Activated T-helper 17 cell treated with anti-CD3 and anti-CD28 coated beads, Interleukin-2, amount 50 U/mL, for 72 hours (primary cell): ENCODE data around the gene LRRIQ1. TPM values are rescaled to one million over a fixed set of nuclear protein-coding genes. Genes with fewer than 3 reads are reported as not detected.
"Not testable (repeated sequence)": the region's sequence is repeated elsewhere in the genome, so short reads cannot be mapped to it uniquely, and the experiment has no call there.

ENCODE experiments used
- ATAC-seq: fragments of 150-1000 bp; cut with Tn5 transposase; replicated peaks from 2 replicates; pipeline ENCODE4 v1.10.0; 2021; ENCODE audit warnings: mild to moderate bottlenecking, moderate library complexity
- H3K27ac Mint-ChIP-seq: one replicate; pipeline ENCODE4 v1.8.0; 2022; ENCODE audit warnings: mixed read lengths
- H3K27me3 Mint-ChIP-seq: one replicate; pipeline ENCODE4 v1.8.0; 2022; ENCODE audit warnings: mixed read lengths
- H3K36me3 Mint-ChIP-seq: one replicate; pipeline ENCODE4 v1.8.0; 2022; ENCODE audit warnings: low read depth, mild to moderate bottlenecking, mixed read lengths
- H3K4me1 Mint-ChIP-seq: one replicate; pipeline ENCODE4 v1.8.0; 2022; ENCODE audit warnings: mixed read lengths
- H3K4me3 Mint-ChIP-seq: one replicate; pipeline ENCODE4 v1.8.0; 2022; ENCODE audit warnings: mild to moderate bottlenecking, mixed read lengths
- H3K9me3 Mint-ChIP-seq: one replicate; pipeline ENCODE4 v1.8.0; 2022; ENCODE audit warnings: mixed read lengths
- total RNA-seq, 2 donors: library from RNA; stranded (reverse); gene quantifications; one replicate each; pipeline ENCODE4 v1.2.3, GENCODE V29; 2022

Gene LRRIQ1
- total RNA-seq, 2 donors from 2014 or later: not detected

DNA sequence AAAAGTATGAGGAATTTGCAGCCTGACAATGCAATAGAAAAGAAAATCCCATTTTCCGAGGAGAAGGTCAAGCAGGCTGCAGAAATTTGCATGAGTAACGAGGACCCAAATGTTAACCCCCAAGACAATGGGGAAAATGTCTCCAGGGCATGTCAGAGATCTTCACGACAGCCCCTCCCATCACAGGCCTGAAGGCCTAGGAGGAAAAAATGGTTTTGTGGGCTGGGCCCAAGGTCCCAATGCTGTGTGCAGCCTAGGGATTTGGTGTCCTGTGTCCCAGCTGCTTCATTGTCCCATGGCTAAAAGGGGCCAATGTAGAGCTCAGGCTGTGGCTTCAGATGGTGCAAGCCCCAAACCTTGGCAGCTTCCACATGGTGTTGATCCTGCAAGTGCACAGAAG lies 167.7 kb downstream of the LRRIQ1 start:
- not testable (repeated sequence) for ATAC-seq, H3K36me3 Mint-ChIP-seq, H3K4me3 Mint-ChIP-seq, H3K27ac Mint-ChIP-seq, H3K27me3 Mint-ChIP-seq, H3K4me1 Mint-ChIP-seq
- peaks cover 32% of the 10 kb centered on the region for H3K9me3 Mint-ChIP-seq

DNA sequence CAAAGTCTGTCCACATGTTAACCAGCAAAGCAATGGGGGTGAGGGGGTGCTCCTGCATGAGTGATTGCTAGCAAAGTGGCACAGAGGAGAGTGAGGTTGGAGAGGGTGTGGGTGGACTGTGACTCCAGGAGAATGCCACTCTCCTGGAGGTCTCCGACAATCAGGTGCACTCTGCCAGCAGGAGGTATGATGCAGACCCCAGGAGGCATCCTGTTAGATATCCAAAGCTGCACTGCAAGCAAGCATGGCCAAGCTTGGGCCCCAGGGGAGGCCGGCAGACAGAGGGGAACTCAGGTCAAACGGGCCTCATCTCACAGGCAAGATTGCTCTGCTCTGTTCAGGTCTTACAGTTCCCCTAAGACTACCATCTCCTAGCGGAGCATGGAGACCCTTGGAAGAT lies 170.4 kb downstream of the LRRIQ1 start:
- Mint-ChIP-seq H3K36me3 (no peaks in the 10 kb centered on the region), H3K27me3 (no peaks in the 10 kb centered on the region), H3K4me1 (no peaks in the 10 kb centered on the region), H3K27ac (no peak overlapping the region), H3K4me3 (no peak overlapping the region), H3K9me3 (peaks cover 25% of the 10 kb centered on the region)
- no peak for ATAC-seq

GRCh38 chr12:85224339-85224738 lies 188.2 kb downstream of the LRRIQ1 start:
- not testable (repeated sequence) for ATAC-seq, H3K27ac Mint-ChIP-seq

GRCh38 chr12:85225501-85225900 lies 189.3 kb downstream of the LRRIQ1 start:
- Mint-ChIP-seq H3K36me3 (no peaks in the 10 kb centered on the region), H3K27me3 (no peaks in the 10 kb centered on the region), H3K4me1 (no peaks in the 10 kb centered on the region), H3K9me3 (peaks cover 20% of the 10 kb centered on the region), H3K27ac (no peak overlapping the region), H3K4me3 (no peak overlapping the region)
- ATAC-seq: no peak

More at GRCh38 chr12:85224339-85224738, 188.2 kb downstream of the LRRIQ1 start:
- not testable (repeated sequence) for H3K4me3 Mint-ChIP-seq, H3K4me1 Mint-ChIP-seq, H3K36me3 Mint-ChIP-seq, H3K27me3 Mint-ChIP-seq
- peaks cover 20% of the 10 kb centered on the region for H3K9me3 Mint-ChIP-seq

DNA sequence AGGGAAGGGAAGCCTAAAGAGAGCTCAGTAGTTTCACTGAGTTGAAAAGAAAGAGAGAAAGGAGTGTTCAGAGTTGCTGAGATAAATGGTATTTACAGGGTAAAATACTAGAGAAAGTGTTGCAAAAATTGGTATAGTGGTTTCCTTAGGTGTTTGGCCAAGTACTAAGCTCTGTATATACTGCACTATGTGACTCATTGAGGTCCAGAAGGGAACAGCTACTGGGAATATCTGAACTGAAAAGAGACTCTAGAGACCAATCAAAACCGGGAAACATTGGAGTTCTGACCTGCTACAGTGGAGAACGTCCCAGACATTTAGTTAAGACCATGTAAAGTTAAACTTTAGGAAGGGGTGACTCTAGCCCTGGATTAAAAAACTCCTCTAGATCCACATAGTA lies 201.2 kb downstream of the LRRIQ1 start:
- H3K27me3 Mint-ChIP-seq: no peaks in the 10 kb centered on the region
- no peaks in the 10 kb centered on the region for H3K4me1 Mint-ChIP-seq
- ATAC-seq: no peak
- no peaks in the 10 kb centered on the region for H3K9me3 Mint-ChIP-seq
- no peak overlapping the region for H3K4me3 Mint-ChIP-seq
- H3K27ac Mint-ChIP-seq: no peak overlapping the region
- H3K36me3 Mint-ChIP-seq: no peaks in the 10 kb centered on the region

GRCh38 chr12:85244561-85244960 lies 208.4 kb downstream of the LRRIQ1 start:
- Mint-ChIP-seq H3K36me3 (no peaks in the 10 kb centered on the region), H3K9me3 (peaks cover 4% of the 10 kb centered on the region), H3K4me3 (no peak overlapping the region), H3K27me3 (no peaks in the 10 kb centered on the region), H3K27ac (no peak overlapping the region), H3K4me1 (no peaks in the 10 kb centered on the region)
- no peak for ATAC-seq

- Mint-ChIP-seq H3K27me3 (no peaks in the 10 kb centered on the region), H3K27ac (no peak overlapping the region), H3K4me1 (no peaks in the 10 kb centered on the region), H3K9me3 (peaks cover 4% of the 10 kb centered on the region), H3K4me3 (no peak overlapping the region), H3K36me3 (no peaks in the 10 kb centered on the region)
- ATAC-seq: no peak
Observed at GRCh38 chr12:85253853-85254252, 217.7 kb downstream of the LRRIQ1 start.

DNA sequence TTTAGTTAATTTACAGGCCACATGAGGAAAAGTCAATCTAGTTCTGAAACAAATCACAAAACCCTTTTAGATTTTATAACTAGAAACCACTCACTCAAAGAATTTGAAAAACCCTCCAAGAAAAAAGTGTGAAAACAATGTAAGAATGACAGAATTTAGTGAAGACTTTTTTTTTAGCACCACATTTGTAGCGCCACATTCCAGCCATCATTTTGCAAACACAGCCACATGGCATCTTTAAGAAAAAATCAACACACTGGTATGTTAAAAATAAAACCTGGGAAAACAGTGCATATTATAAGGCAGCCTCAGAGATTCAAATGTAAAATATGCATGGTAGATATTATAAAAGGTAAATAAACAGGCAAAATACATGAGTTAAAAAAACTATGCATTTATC lies 221.5 kb downstream of the LRRIQ1 start:
- no peaks in the 10 kb centered on the region for H3K36me3 Mint-ChIP-seq
- no peak for ATAC-seq
- H3K9me3 Mint-ChIP-seq: no peaks in the 10 kb centered on the region
- H3K4me1 Mint-ChIP-seq: no peaks in the 10 kb centered on the region
- H3K4me3 Mint-ChIP-seq: no peak overlapping the region
- H3K27me3 Mint-ChIP-seq: no peaks in the 10 kb centered on the region
- no peak overlapping the region for H3K27ac Mint-ChIP-seq

DNA sequence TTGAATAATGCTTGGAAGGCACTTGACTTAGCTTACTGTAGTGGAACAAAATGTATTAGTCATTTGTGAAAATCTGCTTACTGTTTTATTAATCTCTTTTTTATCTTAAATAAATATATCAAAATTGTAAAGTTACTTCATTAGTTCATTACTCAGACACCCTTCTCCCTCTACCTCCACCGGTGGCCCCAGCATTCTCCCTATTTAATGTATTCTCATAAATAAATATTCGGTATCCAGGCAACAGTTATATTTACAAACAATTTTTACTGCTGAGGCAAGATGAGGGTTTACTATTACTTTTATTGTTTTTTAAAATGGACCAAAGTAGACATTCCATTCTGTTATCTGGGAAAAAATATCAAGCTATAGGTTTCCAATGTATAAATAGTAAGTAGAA lies 224.3 kb downstream of the LRRIQ1 start:
- no peaks in the 10 kb centered on the region for H3K27me3 Mint-ChIP-seq
- no peaks in the 10 kb centered on the region for H3K9me3 Mint-ChIP-seq
- no peaks in the 10 kb centered on the region for H3K4me1 Mint-ChIP-seq
- no peak for ATAC-seq
- no peak overlapping the region for H3K27ac Mint-ChIP-seq
- H3K36me3 Mint-ChIP-seq: no peaks in the 10 kb centered on the region
- no peak overlapping the region for H3K4me3 Mint-ChIP-seq

DNA sequence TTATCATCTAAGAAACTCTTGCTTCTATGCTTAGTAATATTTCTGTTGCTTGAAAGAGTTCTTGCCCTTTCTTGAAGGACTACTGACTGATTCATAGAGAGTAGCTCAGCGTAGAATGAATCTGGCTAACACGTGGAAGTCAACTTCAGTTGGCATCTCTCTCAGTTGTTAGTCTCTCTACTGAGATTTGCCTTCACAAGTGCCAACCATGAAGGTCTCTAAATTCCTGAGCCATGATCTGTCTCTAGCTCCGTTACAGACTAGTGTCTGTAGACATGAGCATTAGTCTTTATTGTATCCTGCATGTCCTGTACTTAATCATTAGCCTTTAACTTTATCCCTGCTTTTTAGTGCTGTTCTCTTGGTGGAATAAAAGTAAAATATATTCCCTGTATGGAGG lies 224.7 kb downstream of the LRRIQ1 start:
- H3K36me3 Mint-ChIP-seq: no peaks in the 10 kb centered on the region
- no peak overlapping the region for H3K27ac Mint-ChIP-seq
- no peak overlapping the region for H3K4me3 Mint-ChIP-seq
- no peaks in the 10 kb centered on the region for H3K27me3 Mint-ChIP-seq
- ATAC-seq: no peak
- H3K4me1 Mint-ChIP-seq: no peaks in the 10 kb centered on the region
- no peaks in the 10 kb centered on the region for H3K9me3 Mint-ChIP-seq

DNA sequence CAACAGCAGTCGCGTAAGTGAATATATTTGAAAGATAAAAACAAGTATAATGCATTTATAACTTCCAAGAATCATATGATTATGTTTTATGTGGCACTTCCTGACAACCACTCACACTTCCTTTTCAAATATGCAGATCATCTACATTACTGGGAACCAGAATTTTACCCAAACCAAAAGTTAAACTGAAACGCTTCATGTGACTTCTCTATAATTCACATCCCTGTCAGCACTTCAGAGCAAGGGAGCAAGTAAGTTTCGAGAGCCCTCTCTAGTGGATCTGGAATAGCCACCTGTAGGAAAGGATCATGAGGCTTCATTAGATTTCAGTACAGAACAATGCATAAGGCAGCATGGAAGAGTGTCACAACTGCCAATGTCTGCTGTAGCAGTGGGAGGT lies 230.2 kb downstream of the LRRIQ1 start:
- no peaks in the 10 kb centered on the region for H3K9me3 Mint-ChIP-seq
- H3K4me3 Mint-ChIP-seq: no peak overlapping the region
- no peaks in the 10 kb centered on the region for H3K4me1 Mint-ChIP-seq
- no peaks in the 10 kb centered on the region for H3K36me3 Mint-ChIP-seq
- ATAC-seq: no peak
- H3K27me3 Mint-ChIP-seq: no peaks in the 10 kb centered on the region
- no peak overlapping the region for H3K27ac Mint-ChIP-seq

DNA sequence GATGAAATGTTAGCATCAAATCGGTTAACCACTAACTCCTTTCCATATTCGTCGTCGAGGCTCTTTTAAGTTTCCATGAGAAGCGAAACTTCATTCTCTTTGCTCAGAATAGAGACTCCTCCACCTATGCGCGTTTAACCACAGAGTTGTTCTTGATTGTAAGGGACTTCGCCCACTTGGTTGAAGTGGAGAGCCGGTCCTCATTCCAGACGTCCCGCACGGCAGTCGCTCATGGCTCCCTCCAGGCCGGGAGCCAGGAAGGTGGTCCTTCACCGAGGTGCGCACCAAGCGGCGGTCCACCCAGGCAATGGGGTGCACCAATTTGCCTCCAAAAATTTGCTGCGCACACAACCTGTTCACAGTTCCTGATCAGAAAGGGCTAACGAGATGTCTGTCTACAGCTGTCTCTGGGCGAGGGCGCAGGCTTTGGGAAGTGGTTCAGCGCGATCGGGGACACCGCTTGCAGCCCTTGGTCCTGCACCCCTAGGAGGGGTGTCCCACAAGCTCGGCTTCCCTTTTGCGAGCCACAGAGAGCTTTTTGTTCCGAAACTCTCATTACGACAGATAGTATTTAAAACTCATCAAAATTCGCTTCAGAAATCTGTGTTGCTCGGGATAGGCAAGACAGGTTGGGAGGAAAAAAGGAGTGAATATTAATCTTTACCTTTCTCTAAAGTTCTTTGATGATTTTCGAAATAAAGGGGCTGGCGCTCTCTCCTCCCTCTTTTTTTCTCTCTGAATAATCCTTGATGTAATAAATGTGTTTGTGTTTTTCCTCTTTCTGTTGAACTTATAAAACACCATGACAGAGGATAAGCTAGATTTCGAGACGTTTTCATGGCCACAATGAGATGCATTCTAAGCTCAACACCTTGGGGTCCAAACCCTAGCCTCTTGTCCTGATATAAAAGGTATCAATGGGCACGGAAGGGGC lies 237.5 kb downstream of the LRRIQ1 start:
- peaks cover 30% of the 10 kb centered on the region for H3K27me3 Mint-ChIP-seq
- ATAC-seq: no peak
- no peak overlapping the region for H3K27ac Mint-ChIP-seq
- H3K9me3 Mint-ChIP-seq: no peaks in the 10 kb centered on the region
- H3K4me1 Mint-ChIP-seq: no peaks in the 10 kb centered on the region
- H3K36me3 Mint-ChIP-seq: no peaks in the 10 kb centered on the region
- H3K4me3 Mint-ChIP-seq: no peak overlapping the region

DNA sequence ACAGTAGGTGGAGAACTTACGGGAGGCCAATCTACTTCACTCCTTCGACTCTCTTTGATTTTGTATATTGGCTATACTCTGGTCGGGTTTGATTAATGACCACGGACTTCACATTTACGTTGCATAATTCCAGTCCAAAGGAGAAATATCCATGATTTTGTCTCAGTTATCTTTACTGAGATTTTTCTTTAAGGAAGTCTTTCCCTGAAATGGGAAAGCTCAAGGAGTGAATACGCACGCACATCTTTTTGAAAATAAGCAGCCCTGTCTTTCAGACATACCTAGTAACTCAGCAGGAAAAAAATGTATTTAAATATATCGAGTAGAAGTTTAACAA lies 238.1 kb downstream of the LRRIQ1 start:
- Mint-ChIP-seq H3K27me3 (peaks cover 32% of the 10 kb centered on the region), H3K36me3 (no peaks in the 10 kb centered on the region), H3K4me1 (no peaks in the 10 kb centered on the region), H3K4me3 (no peak overlapping the region), H3K27ac (no peak overlapping the region), H3K9me3 (no peaks in the 10 kb centered on the region)
- ATAC-seq: no peak

DNA sequence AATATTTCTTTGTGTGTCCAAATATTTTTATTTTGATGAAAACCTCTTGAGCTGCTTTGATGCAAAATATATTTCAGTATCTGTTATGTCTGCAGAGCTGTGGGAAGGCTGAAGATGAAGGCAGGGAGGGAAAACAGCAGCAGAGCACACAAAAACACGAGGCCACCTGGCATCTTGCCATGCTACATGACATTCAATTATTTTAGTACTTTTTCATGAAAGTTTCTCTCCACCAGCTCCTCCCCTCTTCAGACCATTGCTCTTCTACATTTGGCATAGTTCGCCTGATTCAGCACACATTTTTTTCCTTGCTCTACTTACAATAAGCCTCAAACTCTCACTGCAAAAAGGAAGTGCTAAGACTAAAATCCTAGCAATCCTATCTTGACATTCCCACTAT lies 239.2 kb downstream of the LRRIQ1 start:
- H3K9me3 Mint-ChIP-seq: no peaks in the 10 kb centered on the region
- no peak overlapping the region for H3K27ac Mint-ChIP-seq
- H3K4me1 Mint-ChIP-seq: peaks cover 3% of the 10 kb centered on the region
- H3K27me3 Mint-ChIP-seq: peaks cover 41% of the 10 kb centered on the region
- ATAC-seq: no peak
- H3K4me3 Mint-ChIP-seq: no peak overlapping the region
- H3K36me3 Mint-ChIP-seq: no peaks in the 10 kb centered on the region

DNA sequence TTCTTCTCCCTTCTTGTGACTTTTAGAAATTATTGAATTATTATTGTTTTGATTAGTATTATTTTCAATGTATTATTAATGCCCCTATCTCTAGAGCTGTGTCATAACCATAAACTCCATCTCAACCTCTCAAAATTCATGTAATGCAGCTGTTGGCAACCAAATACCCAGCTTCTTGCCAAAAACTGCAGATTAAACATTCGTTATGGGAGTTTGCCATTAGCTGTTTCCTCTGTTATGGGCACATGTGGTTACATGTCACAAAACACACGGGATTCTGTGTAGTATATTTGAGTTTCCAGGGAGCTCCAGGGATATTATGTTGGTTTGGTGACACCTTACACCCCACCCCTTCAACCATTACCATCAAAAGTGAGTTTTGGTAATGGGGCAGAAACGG lies 241.0 kb downstream of the LRRIQ1 start:
- peaks cover 55% of the 10 kb centered on the region for H3K27me3 Mint-ChIP-seq
- ATAC-seq: no peak
- H3K36me3 Mint-ChIP-seq: no peaks in the 10 kb centered on the region
- H3K4me3 Mint-ChIP-seq: no peak overlapping the region
- no peaks in the 10 kb centered on the region for H3K9me3 Mint-ChIP-seq
- peaks cover 6% of the 10 kb centered on the region for H3K4me1 Mint-ChIP-seq
- H3K27ac Mint-ChIP-seq: no peak overlapping the region
